PC-3 (cell line): Measurements from ENCODE around the gene MSI2. TPM values are rescaled to one million over a fixed set of nuclear protein-coding genes. Genes with fewer than 3 reads are reported as not detected.

ENCODE experiments used
- ATAC-seq: fragments of 200-7000 bp; cut with Tn5 transposase; 2 replicates; pipeline ENCODE4 v1.9.1; 2020; ENCODE audit warnings: mild to moderate bottlenecking, moderate library complexity
- BruUV-seq: library from RNA; stranded (reverse); fragments of 400-500 nt; replicated peaks from 2 replicates; lab custom pipeline; 2021; lab: Mats Ljungman, UMichigan
- CTCF ChIA-PET: fragments of 300-600 bp; sonication (Branson Sonifier 250); formaldehyde crosslinking; loops from one replicate; lab custom pipeline; 2022; ENCODE audit warnings: antibody characterized with exemption; lab: Charles Lee
- POLR2A ChIA-PET: fragments of 300-600 bp; sonication (Branson Sonifier 250); formaldehyde crosslinking; loops from one replicate; lab custom pipeline; 2022; ENCODE audit warnings: antibody characterized with exemption; ENCODE audit not compliant: unreplicated experiment; lab: Charles Lee
- DNase-seq: peaks from one replicate; pipeline ENCODE4 v3.0.0-alpha.2; 2015
- H2AFZ ChIP-seq: fragments of 300-600 bp; sonication (generic); 2 replicates; pipeline ENCODE4 v1.6.0; 2016; ENCODE audit warnings: antibody characterized with exemption, low read length
- H3F3A ChIP-seq: fragments of 300-600 bp; sonication (generic); one replicate; pipeline ENCODE4 v1.6.0; 2017; ENCODE audit warnings: antibody characterized with exemption, low read length, control low read depth, mild to moderate bottlenecking; ENCODE audit not compliant: unreplicated experiment
- H3K27ac ChIP-seq: fragments of 300-600 bp; sonication (generic); 2 replicates; pipeline ENCODE4 v1.5.1; 2016; ENCODE audit warnings: mild to moderate bottlenecking, low read length
- H3K27me3 ChIP-seq: fragments of 300-600 bp; sonication (generic); 2 replicates; pipeline ENCODE4 v1.6.1; 2016; ENCODE audit warnings: low read length, mixed read lengths
- H3K36me3 ChIP-seq: fragments of 300-600 bp; sonication (generic); 2 replicates; pipeline ENCODE4 v1.6.1; 2016; ENCODE audit warnings: low read depth, mixed run types, low read length, mixed read lengths
- H3K4me1 ChIP-seq: fragments of 300-600 bp; sonication (generic); 2 replicates; pipeline ENCODE4 v1.5.1; 2016; ENCODE audit warnings: low read length; ENCODE audit not compliant: insufficient read depth
- H3K4me2 ChIP-seq: fragments of 300-600 bp; sonication (generic); 2 replicates; pipeline ENCODE4 v1.6.0; 2016; ENCODE audit warnings: low read length
- H3K4me3 ChIP-seq: fragments of 300-600 bp; sonication (generic); 2 replicates; pipeline ENCODE4 v1.5.1; 2016; ENCODE audit warnings: mild to moderate bottlenecking, low read length, mixed read lengths
- H3K79me2 ChIP-seq: fragments of 300-600 bp; sonication (generic); 2 replicates; pipeline ENCODE4 v1.6.1; 2017; ENCODE audit warnings: low read length, mixed read lengths
- H3K9ac ChIP-seq: fragments of 300-600 bp; sonication (generic); 2 replicates; pipeline ENCODE4 v1.6.0; 2016; ENCODE audit warnings: mild to moderate bottlenecking, low read length
- H3K9me2 ChIP-seq: fragments of 300-600 bp; sonication (generic); replicated peaks from 2 replicates; pipeline ENCODE4 v1.6.1; 2016; ENCODE audit warnings: mixed run types, low read length, mixed read lengths
- H3K9me3 ChIP-seq: fragments of 300-600 bp; sonication (generic); 2 replicates; pipeline ENCODE4 v1.6.1; 2016; ENCODE audit warnings: low read length, mixed read lengths
- H4K20me1 ChIP-seq: fragments of 300-600 bp; sonication (generic); 2 replicates; pipeline ENCODE4 v1.6.1; 2016; ENCODE audit warnings: low read length, mixed read lengths
- CTCF ChIP-seq: fragments of 300-600 bp; sonication (generic); conservative IDR thresholded peaks from 2 replicates; pipeline ENCODE4 v1.5.1; 2017; ENCODE audit warnings: antibody characterized with exemption, low read depth, mild to moderate bottlenecking, low read length
- EZH2 ChIP-seq: fragments of 300-600 bp; sonication (generic); IDR thresholded peaks from one replicate; pipeline ENCODE4 v1.6.1; 2017; ENCODE audit warnings: antibody characterized with exemption, mild to moderate bottlenecking, low read length; ENCODE audit not compliant: unreplicated experiment
- EZH2phosphoT487 ChIP-seq: fragments of 300-600 bp; sonication (generic); IDR thresholded peaks from 2 replicates; pipeline ENCODE4 v1.6.1; 2018; ENCODE audit warnings: mild to moderate bottlenecking, antibody characterized with exemption, low read length, borderline replicate concordance
- intact Hi-C: fragments of 100-400 bp; cut with micrococcal nuclease; formaldehyde crosslinking; loops from 2 replicates; pipeline ENCODE4 v1.9.0; 2023
- total RNA-seq: library from RNA; depleted of rRNA; stranded (reverse); fragments of >200 nt; gene quantifications from 2 replicates; pipeline ENCODE4 v1.2.3, GENCODE V29; 2014

MSI2 gene
- total RNA-seq, 1 experiment from 2014 or later, result 54.7 TPM

GRCh38 chr17:57516290-57517230, 260.2 kb downstream of the MSI2 start:
- ATAC-seq (no peak), DNase-seq (no peak)
- Histone ChIP-seq H2AFZ (no peak overlapping the region), H3F3A (no peaks in the 10 kb centered on the region), H3K9ac (no peak overlapping the region), H3K27me3 (no peaks in the 10 kb centered on the region), H3K4me1 (peaks cover 25% of the 10 kb centered on the region), H3K9me3 (no peaks in the 10 kb centered on the region), H3K9me2 (no peaks in the 10 kb centered on the region), H3K4me3 (no peak overlapping the region), H3K27ac (no peak overlapping the region), H3K4me2 (no peak overlapping the region), H3K36me3 (no peaks in the 10 kb centered on the region), H3K79me2 (no peaks in the 10 kb centered on the region), H4K20me1 (no peaks in the 10 kb centered on the region)
- TF ChIP-seq EZH2phosphoT487 (no peak), CTCF (no peak), EZH2 (no peak)
- ChIA-PET POLR2A (interaction anchor here (0.6 kb wide), 1 partner anchor 71 kb away, joined by 8 read pairs; no protein-coding TSS in a partner anchor), CTCF (interaction anchor here (0.6 to 1.3 kb wide), 15 partner anchors 63 to 523 kb away, joined by 3 to 20 read pairs (median 5); no protein-coding TSS in a partner anchor)
- intact Hi-C loops, result loop anchor here (5.0 to 10.0 kb wide), 2 partner anchors 142 to 259 kb away; partner anchors contain the start of gene MSI2
- no TSS peak for BruUV-seq

- H3K4me3 ChIP-seq, result no peak overlapping the region
- H3K4me1 ChIP-seq, result peaks cover 25% of the 10 kb centered on the region
- H3K36me3 ChIP-seq, result no peaks in the 10 kb centered on the region
- H3F3A ChIP-seq, result no peaks in the 10 kb centered on the region
- no peak for DNase-seq
- BruUV-seq, result no TSS peak
- H4K20me1 ChIP-seq, result no peaks in the 10 kb centered on the region
- no peak for ATAC-seq
- CTCF ChIA-PET, result no interaction called here
- no peaks in the 10 kb centered on the region for H3K9me3 ChIP-seq
- no peaks in the 10 kb centered on the region for H3K79me2 ChIP-seq
- H2AFZ ChIP-seq, result no peak overlapping the region
- no peak overlapping the region for H3K4me2 ChIP-seq
- TF ChIP-seq EZH2phosphoT487 (no peak), EZH2 (no peak), CTCF (no peak)
- no peaks in the 10 kb centered on the region for H3K27me3 ChIP-seq
- no peaks in the 10 kb centered on the region for H3K9me2 ChIP-seq
- no peak overlapping the region for H3K9ac ChIP-seq
- intact Hi-C loops, result loop anchor here (5.0 to 10.0 kb wide), 2 partner anchors 142 to 260 kb away; partner anchors contain the start of gene MSI2
- POLR2A ChIA-PET, result no interaction called here
- H3K27ac ChIP-seq, result no peak overlapping the region
Measured at GRCh38 chr17:57517273-57517631, 260.9 kb downstream of the MSI2 start.
